GM12878 (cell line): ENCODE data around the gene ASIC3. TPM values are rescaled to one million over a fixed set of nuclear protein-coding genes. Genes with fewer than 3 reads are reported as not detected.

Experiments used
- ATAC-seq: fragments of 200-7000 bp; cut with Tn5 transposase; 3 replicates; pipeline ENCODE4 v1.9.1; 2020; ENCODE audit warnings: mild to moderate bottlenecking, moderate library complexity
- BruUV-seq: library from RNA; stranded (reverse); fragments of 400-500 nt; replicated peaks from 2 replicates; lab custom pipeline; 2021; lab: Mats Ljungman, UMichigan
- CTCF ChIA-PET: fragments of 300-600 bp; sonication (Branson Sonifier 250); formaldehyde crosslinking; extraction: SDS; loops from one replicate; lab custom pipeline; 2021; ENCODE audit warnings: inconsistent platforms; lab: Yijun Ruan, JAX
- POLR2A ChIA-PET: fragments of 350-600 bp; formaldehyde crosslinking; extraction: SDS; loops from one replicate; lab custom pipeline; 2021; ENCODE audit warnings: inconsistent platforms; lab: Charles Lee
- RAD21 ChIA-PET: fragments of 300-600 bp; sonication (Branson Sonifier 250); formaldehyde crosslinking; loops from one replicate; lab custom pipeline; 2023; ENCODE audit warnings: antibody characterized with exemption; ENCODE audit not compliant: unreplicated experiment; lab: Charles Lee
- SMC1A ChIA-PET: fragments of 300-600 bp; sonication (Branson Sonifier 250); formaldehyde crosslinking; loops from one replicate; lab custom pipeline; 2023; ENCODE audit not compliant: unreplicated experiment, uncharacterized antibody; lab: Charles Lee
- DNase-seq: peaks from one replicate; pipeline ENCODE4 v3.0.0-alpha.2; 2011; ENCODE audit warnings: low read depth, low spot score
- FAIRE-seq: peaks from 3 replicates; lab custom pipeline; 2011; peaks lifted over from hg19 to GRCh38; lab: Jason Lieb, UNC
- H2AFZ ChIP-seq: 2 replicates; pipeline ENCODE4 v1.6.0; 2011; ENCODE audit warnings: low read depth, low read length, control low read depth; ENCODE audit not compliant: control insufficient read depth
- H3K27ac ChIP-seq: 2 replicates; pipeline ENCODE4 v1.5.1; 2011; ENCODE audit warnings: control low read depth; ENCODE audit not compliant: control insufficient read depth, insufficient read depth
- H3K27me3 ChIP-seq, 2 experiments: replicated peaks in 1 of 2; 2 replicates each; pipeline versions ENCODE4 v1.6.0 to v1.6.1; 2011; ENCODE audit warnings: low read length in 1 of 2; ENCODE audit not compliant: control insufficient read depth in 2 of 2, insufficient read depth in 2 of 2
- H3K36me3 ChIP-seq, 2 experiments: 2 replicates each; pipeline ENCODE4 v1.5.1; 2011; ENCODE audit warnings: low read length in 1 of 2; ENCODE audit not compliant: control insufficient read depth in 2 of 2, insufficient read depth in 2 of 2
- H3K4me1 ChIP-seq: 2 replicates; pipeline ENCODE4 v1.6.1; 2011; ENCODE audit warnings: mild to moderate bottlenecking, low read length, moderate library complexity, mixed read lengths; ENCODE audit not compliant: control insufficient read depth, insufficient read depth
- H3K4me2 ChIP-seq: 2 replicates; pipeline ENCODE4 v1.6.0; 2011; ENCODE audit warnings: control low read depth; ENCODE audit not compliant: control insufficient read depth, insufficient read depth
- H3K4me3 ChIP-seq: fragments of 200-600 bp; sonication (generic); 2 replicates; pipeline ENCODE4 v1.5.1; 2016
- H3K79me2 ChIP-seq: 2 replicates; pipeline ENCODE4 v1.6.0; 2011; ENCODE audit warnings: low read length; ENCODE audit not compliant: control insufficient read depth, insufficient read depth
- H3K9ac ChIP-seq: 2 replicates; pipeline ENCODE4 v1.8.0; 2011; ENCODE audit warnings: low read length, control low read depth, mixed read lengths; ENCODE audit not compliant: control insufficient read depth, insufficient read depth
- H3K9me3 ChIP-seq: replicated peaks from 3 replicates; pipeline ENCODE4 v1.5.1; 2011; ENCODE audit warnings: mild to moderate bottlenecking, low read length; ENCODE audit not compliant: control insufficient read depth, insufficient read depth
- H4K20me1 ChIP-seq: 2 replicates; pipeline ENCODE4 v1.6.0; 2011; ENCODE audit not compliant: control insufficient read depth, insufficient read depth
- HDAC2 ChIP-seq: fragments of 200-600 bp; sonication (generic); IDR thresholded peaks from 2 replicates; pipeline ENCODE4 v1.6.1; 2017
- IRF5 ChIP-seq: fragments of 450-650 bp; IDR thresholded peaks from 2 replicates; pipeline ENCODE4 v1.6.1; 2017; ENCODE audit warnings: borderline replicate concordance
- MEF2B ChIP-seq: fragments of 450-650 bp; IDR thresholded peaks from 2 replicates; pipeline ENCODE4 v1.6.1; 2018; ENCODE audit warnings: mild to moderate bottlenecking, moderate library complexity; ENCODE audit not compliant: partially characterized antibody, poor library complexity, severe bottlenecking
- PBX3 ChIP-seq: IDR thresholded peaks from 2 replicates; pipeline ENCODE4 v1.6.1; 2011; ENCODE audit warnings: mild to moderate bottlenecking, low read depth, low read length, moderate library complexity; ENCODE audit not compliant: insufficient replicate concordance
- PML ChIP-seq: IDR thresholded peaks from 2 replicates; pipeline ENCODE4 v1.6.1; 2012; ENCODE audit warnings: low read length, inconsistent platforms
- POLR2A ChIP-seq: IDR thresholded peaks from 2 replicates; pipeline ENCODE4 v1.6.1; 2011; ENCODE audit warnings: low read depth, mild to moderate bottlenecking, low read length
- RAD51 ChIP-seq: fragments of 450-650 bp; IDR thresholded peaks from 2 replicates; pipeline ENCODE4 v1.6.1; 2016; ENCODE audit warnings: moderate library complexity, mild to moderate bottlenecking, inconsistent platforms
- RB1 ChIP-seq: fragments of 450-650 bp; formaldehyde crosslinking; IDR thresholded peaks from 2 replicates; pipeline ENCODE4 v1.6.1; 2017; ENCODE audit warnings: mild to moderate bottlenecking, borderline replicate concordance
- SRF ChIP-seq, 2 experiments: IDR thresholded peaks; 2 replicates each; pipeline ENCODE4 v1.6.1; 2011; ENCODE audit warnings: low read depth in 2 of 2, low read length in 2 of 2, mild to moderate bottlenecking in 1 of 2, moderate library complexity in 1 of 2
- WGBS: methylation state at CpG from one replicate; pipeline ENCODE4 v1.1.6; 2016; ENCODE audit warnings: low lambda C conversion rate; ENCODE audit not compliant: insufficient replicate concordance, insufficient coverage; ENCODE audit errors: missing lambda C conversion rate; 5-methylcytosine and 5-hydroxymethylcytosine counted together
- in situ Hi-C: fragments of 300-500 bp; cut with MboI; formaldehyde crosslinking; loops from 9 replicates; pipeline ENCODE4 v1.14.3; 2018; ENCODE audit warnings: mixed read lengths
- intact Hi-C: fragments of 100-400 bp; cut with micrococcal nuclease; formaldehyde crosslinking; loops from one replicate; pipeline ENCODE4 v1.14.2; 2022; ENCODE audit not compliant: unreplicated experiment
- polyA plus RNA-seq, 11 experiments: library from polyadenylated mRNA; depleted of rRNA in 4 of 11; unstranded in 6 of 11; stranded (reverse) in 5 of 11; fragments of >200 nt; fragmentation: Nextera tagmentation in 4 of 11; fragmentation: Illumina TruSeq in 1 of 11; extraction: Ambion mirVana in 4 of 11; extraction: Trizol in 1 of 11; gene quantifications; 1 replicate in 1 of 11; 2 replicates in 10 of 11; pipeline versions ENCODE4 v1.2.1 to v1.2.3, GENCODE V29; 2011 to 2016; ENCODE audit warnings: inconsistent platforms in 2 of 11, missing spikeins in 2 of 11, low read depth in 1 of 11
- total RNA-seq, 4 experiments: library from RNA; depleted of rRNA in 3 of 4; stranded (reverse); fragments of >200 nt in 3 of 4; fragmentation: Illumina TruSeq in 1 of 4; extraction: Trizol in 1 of 4; gene quantifications; 2 replicates each; pipeline versions ENCODE4 v1.2.1 to v1.2.3, GENCODE V29; 2013 to 2021
- TF ChIP-seq, protein P1 (sequence below): fragments of 450-650 bp; IDR thresholded peaks from 2 replicates; pipeline ENCODE4 v1.6.1; 2016; ENCODE audit warnings: mild to moderate bottlenecking
- TF ChIP-seq, protein P2 (sequence below): fragments of 450-650 bp; IDR thresholded peaks from 2 replicates; pipeline ENCODE4 v1.6.1; 2017; ENCODE audit warnings: low read depth, mild to moderate bottlenecking, moderate library complexity

Gene ASIC3
- total and polyA plus RNA-seq, 10 of the 15 experiments (the other 5 are each of a cell fraction or from before 2014, with no cell fraction given), result 0.07 to 1.0 (median 0.44) TPM; not detected in 4

- peaks cover 46% of the 10 kb centered on the region for H3K79me2 ChIP-seq
- no peaks in the 10 kb centered on the region for H3K9me3 ChIP-seq
- DNase-seq (no peak), ATAC-seq (no peak), FAIRE-seq (no peak)
- POLR2A ChIA-PET, result interaction anchor here (0.9 to 1.0 kb wide), 3 partner anchors 8 to 53 kb away, joined by 3 to 7 read pairs (median 3); partner anchors contain the start of gene ABCB8
- RAD21 ChIA-PET, result interaction anchor here (0.7 to 1.0 kb wide), 2 partner anchors 53 kb away, joined by 3 read pairs; partner anchors contain the start of gene ABCB8
- SMC1A ChIA-PET, result interaction anchor here (0.7 kb wide), 1 partner anchor 1481 kb away, joined by 4 read pairs; no protein-coding TSS in a partner anchor
- intact Hi-C loops, result loop anchor here (2.0 kb wide), 1 partner anchor 53 kb away; the partner anchor contains the start of gene ABCB8
- H3K27me3 ChIP-seq, result no peaks in the 10 kb centered on the region
- H3K4me1 ChIP-seq, result peaks cover 31% of the 10 kb centered on the region
- peak overlapping the region; percentile 90 for H3K27ac ChIP-seq
- H3K9ac ChIP-seq, result peak overlapping the region; percentile 96
- H3K36me3 ChIP-seq, result peaks cover 0 to 6% of the 10 kb centered on the region in 2 experiments; a peak in 2 of 4 replicates
- in situ Hi-C loops, result no loop called here
- CTCF ChIA-PET, result no interaction called here
- no peaks in the 10 kb centered on the region; the same call in 1 of the 2 replicates for H4K20me1 ChIP-seq
- H3K4me2 ChIP-seq, result peak overlapping the region; percentile 100
- peak overlapping the region; percentile 83; the same call in 1 of the 2 replicates for H3K4me3 ChIP-seq
- WGBS, result 57% methylated on average over 27 of the region's 64 CpGs
- TF ChIP-seq SRF (IDR thresholded peaks at IDR 0.05; ENCODE audit: low read depth in 2 of 2, low read length in 2 of 2), result no peak
- TF ChIP-seq PBX3, result no peak
- TF ChIP-seq PML, result no peak
- TF ChIP-seq, protein P1, sequence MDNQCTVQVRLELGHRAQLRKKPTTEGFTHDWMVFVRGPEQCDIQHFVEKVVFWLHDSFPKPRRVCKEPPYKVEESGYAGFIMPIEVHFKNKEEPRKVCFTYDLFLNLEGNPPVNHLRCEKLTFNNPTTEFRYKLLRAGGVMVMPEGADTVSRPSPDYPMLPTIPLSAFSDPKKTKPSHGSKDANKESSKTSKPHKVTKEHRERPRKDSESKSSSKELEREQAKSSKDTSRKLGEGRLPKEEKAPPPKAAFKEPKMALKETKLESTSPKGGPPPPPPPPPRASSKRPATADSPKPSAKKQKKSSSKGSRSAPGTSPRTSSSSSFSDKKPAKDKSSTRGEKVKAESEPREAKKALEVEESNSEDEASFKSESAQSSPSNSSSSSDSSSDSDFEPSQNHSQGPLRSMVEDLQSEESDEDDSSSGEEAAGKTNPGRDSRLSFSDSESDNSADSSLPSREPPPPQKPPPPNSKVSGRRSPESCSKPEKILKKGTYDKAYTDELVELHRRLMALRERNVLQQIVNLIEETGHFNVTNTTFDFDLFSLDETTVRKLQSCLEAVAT, result no peak
- TF ChIP-seq, protein P2, sequence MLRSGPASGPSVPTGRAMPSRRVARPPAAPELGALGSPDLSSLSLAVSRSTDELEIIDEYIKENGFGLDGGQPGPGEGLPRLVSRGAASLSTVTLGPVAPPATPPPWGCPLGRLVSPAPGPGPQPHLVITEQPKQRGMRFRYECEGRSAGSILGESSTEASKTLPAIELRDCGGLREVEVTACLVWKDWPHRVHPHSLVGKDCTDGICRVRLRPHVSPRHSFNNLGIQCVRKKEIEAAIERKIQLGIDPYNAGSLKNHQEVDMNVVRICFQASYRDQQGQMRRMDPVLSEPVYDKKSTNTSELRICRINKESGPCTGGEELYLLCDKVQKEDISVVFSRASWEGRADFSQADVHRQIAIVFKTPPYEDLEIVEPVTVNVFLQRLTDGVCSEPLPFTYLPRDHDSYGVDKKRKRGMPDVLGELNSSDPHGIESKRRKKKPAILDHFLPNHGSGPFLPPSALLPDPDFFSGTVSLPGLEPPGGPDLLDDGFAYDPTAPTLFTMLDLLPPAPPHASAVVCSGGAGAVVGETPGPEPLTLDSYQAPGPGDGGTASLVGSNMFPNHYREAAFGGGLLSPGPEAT, result no peak
- no peak for TF ChIP-seq POLR2A
- TF ChIP-seq RB1, result no peak
- no peak for TF ChIP-seq RAD51
- TF ChIP-seq HDAC2, result no peak
- no peak for TF ChIP-seq IRF5
- no peak for TF ChIP-seq MEF2B
- BruUV-seq, result no TSS peak
- no peak overlapping the region; the same call in 1 of the 2 replicates for H2AFZ ChIP-seq
These were observed 33.1 kb downstream of the ASIC3 start for GRCh38 chr7:151081170-151082101.
